ENCODE measurements around the gene PAQR8. TPM values are rescaled to one million over a fixed set of nuclear protein-coding genes. Genes with fewer than 3 reads are reported as not detected.

Gene PAQR8
- total RNA-seq, 2 donors from 2014 or later, result 65.8 to 87.8 TPM

DNA sequence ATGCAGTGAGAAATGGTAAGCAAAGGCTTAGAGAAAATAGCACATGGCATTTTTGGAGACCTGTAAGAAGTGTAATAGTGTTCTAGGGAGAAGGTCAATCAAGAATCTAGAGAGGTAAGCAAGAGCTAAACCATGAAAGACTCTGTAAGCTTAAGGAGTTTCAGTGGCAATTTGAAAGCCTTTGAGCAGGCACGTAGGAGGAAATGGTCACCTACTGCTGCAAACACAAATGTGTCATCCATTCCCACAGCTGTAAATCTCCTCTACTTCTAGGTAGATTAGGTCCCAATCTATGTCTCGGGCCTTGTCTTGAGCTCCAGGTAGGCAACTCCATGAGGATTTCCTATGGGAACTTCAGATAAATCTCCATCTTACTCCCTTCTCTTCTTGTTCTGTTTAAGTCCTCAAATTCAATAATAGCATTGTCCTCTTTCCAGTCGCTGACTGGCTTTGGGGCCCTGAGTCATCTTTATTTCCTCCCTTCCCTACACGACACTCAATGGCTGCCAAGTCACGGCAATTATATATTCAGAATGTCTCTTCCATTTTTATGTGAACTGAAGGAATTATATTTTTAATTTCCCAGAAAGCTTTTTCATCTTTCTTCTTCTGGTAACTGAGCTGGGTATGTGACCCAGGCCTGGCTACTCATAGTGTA, 24.2 kb upstream of the PAQR8 start:
- H3K9me3 ChIP-seq, result no peaks in the 10 kb centered on the region
- H3K27me3 ChIP-seq, result no peaks in the 10 kb centered on the region
- H3K4me1 ChIP-seq, result peaks cover 6% of the 10 kb centered on the region
- TF ChIP-seq, protein P1, sequence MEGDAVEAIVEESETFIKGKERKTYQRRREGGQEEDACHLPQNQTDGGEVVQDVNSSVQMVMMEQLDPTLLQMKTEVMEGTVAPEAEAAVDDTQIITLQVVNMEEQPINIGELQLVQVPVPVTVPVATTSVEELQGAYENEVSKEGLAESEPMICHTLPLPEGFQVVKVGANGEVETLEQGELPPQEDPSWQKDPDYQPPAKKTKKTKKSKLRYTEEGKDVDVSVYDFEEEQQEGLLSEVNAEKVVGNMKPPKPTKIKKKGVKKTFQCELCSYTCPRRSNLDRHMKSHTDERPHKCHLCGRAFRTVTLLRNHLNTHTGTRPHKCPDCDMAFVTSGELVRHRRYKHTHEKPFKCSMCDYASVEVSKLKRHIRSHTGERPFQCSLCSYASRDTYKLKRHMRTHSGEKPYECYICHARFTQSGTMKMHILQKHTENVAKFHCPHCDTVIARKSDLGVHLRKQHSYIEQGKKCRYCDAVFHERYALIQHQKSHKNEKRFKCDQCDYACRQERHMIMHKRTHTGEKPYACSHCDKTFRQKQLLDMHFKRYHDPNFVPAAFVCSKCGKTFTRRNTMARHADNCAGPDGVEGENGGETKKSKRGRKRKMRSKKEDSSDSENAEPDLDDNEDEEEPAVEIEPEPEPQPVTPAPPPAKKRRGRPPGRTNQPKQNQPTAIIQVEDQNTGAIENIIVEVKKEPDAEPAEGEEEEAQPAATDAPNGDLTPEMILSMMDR (IDR thresholded peaks at IDR 0.05), result no peak
- H3K36me3 ChIP-seq, result no peaks in the 10 kb centered on the region
- intact Hi-C loops (cut with DNase I), result no loop called here
- H3K9ac ChIP-seq (ENCODE audit: low read depth in 2 of 2, low read length in 2 of 2), result no peak overlapping the region
- no peak overlapping the region for H3K4me3 ChIP-seq
- no peak overlapping the region for H3K27ac ChIP-seq
- DNase-seq, result no peak

DNA sequence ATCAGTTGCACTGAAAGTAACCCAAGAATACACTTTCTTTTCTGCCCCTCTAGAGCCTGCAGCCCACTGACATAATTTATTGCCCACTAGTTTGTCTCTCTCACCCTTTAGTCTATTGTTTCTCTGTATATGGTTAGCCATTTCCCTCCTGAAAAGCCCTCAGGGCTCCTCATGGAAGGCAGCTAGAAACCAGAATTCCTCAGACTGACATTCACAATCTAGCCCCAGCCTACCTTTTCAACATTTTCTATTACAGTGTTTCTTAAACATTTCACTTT, 21.4 kb upstream of the PAQR8 start:
- TF ChIP-seq, protein P1 (IDR thresholded peaks at IDR 0.05), result no peak
- intact Hi-C loops (cut with DNase I), result no loop called here
- H3K36me3 ChIP-seq, result no peaks in the 10 kb centered on the region
- H3K9ac ChIP-seq (ENCODE audit: low read depth in 2 of 2, low read length in 2 of 2), result no peak overlapping the region
- H3K27ac ChIP-seq, result no peak overlapping the region
- no peak overlapping the region for H3K4me3 ChIP-seq
- DNase-seq, result no peak
- H3K27me3 ChIP-seq, result no peaks in the 10 kb centered on the region
- no peaks in the 10 kb centered on the region for H3K4me1 ChIP-seq
- H3K9me3 ChIP-seq, result no peaks in the 10 kb centered on the region

DNA sequence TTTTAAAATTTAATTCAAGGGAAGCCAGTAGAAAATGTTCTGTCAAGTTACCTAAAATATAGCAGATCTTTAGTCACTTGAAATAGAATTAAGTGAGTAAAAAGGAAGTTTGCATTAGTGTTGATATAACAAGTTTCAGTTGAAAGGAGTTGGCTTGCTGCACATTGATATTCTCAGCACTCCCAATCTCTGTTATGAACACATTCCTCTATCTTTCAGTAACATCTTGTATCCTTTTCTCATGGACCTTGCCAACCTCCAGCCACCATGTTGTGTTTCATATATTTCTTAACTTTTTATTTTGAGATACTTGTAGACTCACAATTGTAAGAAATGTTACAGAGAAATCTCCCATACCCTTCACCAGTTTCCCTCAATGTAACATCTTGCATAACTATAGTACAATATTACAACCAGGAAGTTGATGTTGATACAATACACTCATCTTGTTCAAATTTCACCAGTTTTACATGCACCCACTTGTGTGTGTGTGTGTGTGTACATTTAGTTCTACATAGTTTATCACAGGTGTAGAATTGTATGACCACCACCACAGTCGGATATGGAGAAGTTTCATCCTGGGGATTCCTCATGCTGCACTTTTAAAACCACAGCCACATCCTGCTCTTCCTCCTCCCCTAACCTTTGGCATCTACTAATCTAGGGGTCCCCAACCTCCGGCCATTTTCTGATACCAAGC, 20.2 kb upstream of the PAQR8 start:
- no peak overlapping the region for H3K9ac ChIP-seq (ENCODE audit: low read depth in 2 of 2, low read length in 2 of 2)
- no peaks in the 10 kb centered on the region for H3K27me3 ChIP-seq
- no peaks in the 10 kb centered on the region for H3K36me3 ChIP-seq
- no peak overlapping the region for H3K27ac ChIP-seq
- H3K4me3 ChIP-seq, result no peak overlapping the region
- TF ChIP-seq, protein P1 (IDR thresholded peaks at IDR 0.05), result no peak
- no peak for DNase-seq
- intact Hi-C loops (cut with DNase I), result no loop called here
- no peaks in the 10 kb centered on the region for H3K4me1 ChIP-seq
- no peaks in the 10 kb centered on the region for H3K9me3 ChIP-seq

DNA sequence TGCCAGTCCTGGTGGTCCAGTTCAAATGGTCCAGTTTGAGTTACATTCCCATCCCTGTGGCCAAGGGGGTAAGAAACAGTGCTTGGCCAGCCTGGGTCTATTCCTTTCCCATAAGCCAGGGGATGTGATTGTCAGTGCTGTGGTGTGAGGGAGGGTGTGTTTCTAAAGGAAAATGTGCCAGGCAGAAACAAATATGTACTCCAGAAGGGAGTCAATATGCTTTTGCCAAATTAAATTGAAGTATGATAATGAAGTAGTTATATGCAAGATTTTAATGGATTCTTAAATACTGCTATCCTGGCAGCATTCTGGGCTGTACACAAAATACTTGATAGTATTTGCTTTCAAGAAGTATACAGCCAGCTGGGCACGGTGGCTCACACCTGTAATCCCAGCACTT, 16.6 kb upstream of the PAQR8 start:
- Histone ChIP-seq H3K4me3 (no peak overlapping the region), H3K27ac (no peak overlapping the region), H3K9me3 (no peaks in the 10 kb centered on the region), H3K27me3 (no peaks in the 10 kb centered on the region), H3K9ac (ENCODE audit: low read depth in 2 of 2, low read length in 2 of 2) (no peak overlapping the region), H3K36me3 (no peaks in the 10 kb centered on the region), H3K4me1 (no peaks in the 10 kb centered on the region)
- intact Hi-C loops (cut with DNase I), result no loop called here
- DNase-seq, result no peak
- TF ChIP-seq, protein P1 (IDR thresholded peaks at IDR 0.05), result no peak

DNA sequence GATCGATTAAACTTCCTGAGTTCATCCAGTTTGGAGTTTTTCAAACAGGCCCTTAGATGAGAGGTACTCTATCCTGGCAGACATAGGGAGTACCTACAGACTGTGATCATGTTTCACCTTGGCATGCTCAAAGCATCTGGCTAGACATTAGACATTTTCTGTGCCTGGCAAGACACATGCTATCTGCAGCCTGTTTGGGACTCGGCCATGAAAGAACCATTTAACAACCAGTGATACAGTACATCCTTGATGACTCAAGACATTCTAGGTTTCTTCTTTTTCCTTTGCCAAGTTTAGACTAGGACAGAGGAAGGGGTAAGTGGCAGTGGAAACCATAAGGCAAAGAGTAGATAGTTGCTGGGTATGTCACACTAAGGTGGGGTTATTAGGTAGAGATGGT, 15.4 kb upstream of the PAQR8 start:
- TF ChIP-seq, protein P1 (IDR thresholded peaks at IDR 0.05), result no peak
- no peak overlapping the region for H3K9ac ChIP-seq (ENCODE audit: low read depth in 2 of 2, low read length in 2 of 2)
- intact Hi-C loops (cut with DNase I), result no loop called here
- H3K36me3 ChIP-seq, result no peaks in the 10 kb centered on the region
- no peak overlapping the region for H3K27ac ChIP-seq
- DNase-seq, result no peak
- H3K4me1 ChIP-seq, result no peaks in the 10 kb centered on the region
- no peaks in the 10 kb centered on the region for H3K9me3 ChIP-seq
- no peak overlapping the region for H3K4me3 ChIP-seq
- H3K27me3 ChIP-seq, result no peaks in the 10 kb centered on the region
